GM10266 (cell line): ENCODE data around the gene LFNG.
A peak's percentile ranks its signal among the peaks of the same experiment; 100 is the strongest.

ENCODE experiments used
- DNase-seq: peaks from one replicate; pipeline ENCODE4 v3.0.0; 2012; ENCODE audit errors: extremely low spot score
- CTCF ChIP-seq: IDR thresholded peaks from 2 replicates; pipeline ENCODE4 v1.5.1; 2012; ENCODE audit warnings: mild to moderate bottlenecking, low read depth; ENCODE audit not compliant: control insufficient read depth, insufficient read depth; ENCODE audit errors: missing control alignments

Gene LFNG

GRCh38 chr7:2564970-2565540, 45.5 kb downstream of the LFNG start:
- TF ChIP-seq CTCF: no peak
- no peak for DNase-seq

- no peak for DNase-seq
- no peak for TF ChIP-seq CTCF
Observed at GRCh38 chr7:2566348-2566889, 46.8 kb downstream of the LFNG start.

- TF ChIP-seq CTCF: peak; percentile 33
- peak; percentile 76 for DNase-seq
Observed at GRCh38 chr7:2566890-2567678, 47.5 kb downstream of the LFNG start.

- DNase-seq: no peak
Observed at GRCh38 chr7:2567679-2568278, 48.2 kb downstream of the LFNG start.

GRCh38 chr7:2568521-2569223, 49.1 kb downstream of the LFNG start:
- no peak for TF ChIP-seq CTCF
- DNase-seq: no peak

More at GRCh38 chr7:2567679-2568278, 48.2 kb downstream of the LFNG start:
- peak; percentile 38 for TF ChIP-seq CTCF

- no peak for TF ChIP-seq CTCF
Observed at GRCh38 chr7:2569421-2569820, 49.8 kb downstream of the LFNG start.

GRCh38 chr7:2570021-2570420, 50.4 kb downstream of the LFNG start:
- DNase-seq: no peak
- no peak for TF ChIP-seq CTCF

More at GRCh38 chr7:2569421-2569820, 49.8 kb downstream of the LFNG start:
- DNase-seq: no peak
